GM12865 (cell line): ENCODE data around the gene PLA2G6.
"Not testable (repeated sequence)": the region's sequence is repeated elsewhere in the genome, so short reads cannot be mapped to it uniquely, and the experiment has no call there.

Source experiments
- DNase-seq: peaks from one replicate; pipeline ENCODE4 v3.0.0; 2010; ENCODE audit warnings: low read depth
- H3K4me3 ChIP-seq: 2 replicates; pipeline ENCODE4 v1.5.1; 2011; ENCODE audit warnings: mild to moderate bottlenecking, low read depth, low read length, control low read depth
- TF ChIP-seq, protein P1 (sequence below): IDR thresholded peaks from 2 replicates; pipeline ENCODE4 v1.5.1; 2011; ENCODE audit warnings: low read length, control low read depth, low read depth, inconsistent platforms; ENCODE audit not compliant: insufficient read depth; ENCODE audit errors: missing control alignments

PLA2G6 gene

DNA sequence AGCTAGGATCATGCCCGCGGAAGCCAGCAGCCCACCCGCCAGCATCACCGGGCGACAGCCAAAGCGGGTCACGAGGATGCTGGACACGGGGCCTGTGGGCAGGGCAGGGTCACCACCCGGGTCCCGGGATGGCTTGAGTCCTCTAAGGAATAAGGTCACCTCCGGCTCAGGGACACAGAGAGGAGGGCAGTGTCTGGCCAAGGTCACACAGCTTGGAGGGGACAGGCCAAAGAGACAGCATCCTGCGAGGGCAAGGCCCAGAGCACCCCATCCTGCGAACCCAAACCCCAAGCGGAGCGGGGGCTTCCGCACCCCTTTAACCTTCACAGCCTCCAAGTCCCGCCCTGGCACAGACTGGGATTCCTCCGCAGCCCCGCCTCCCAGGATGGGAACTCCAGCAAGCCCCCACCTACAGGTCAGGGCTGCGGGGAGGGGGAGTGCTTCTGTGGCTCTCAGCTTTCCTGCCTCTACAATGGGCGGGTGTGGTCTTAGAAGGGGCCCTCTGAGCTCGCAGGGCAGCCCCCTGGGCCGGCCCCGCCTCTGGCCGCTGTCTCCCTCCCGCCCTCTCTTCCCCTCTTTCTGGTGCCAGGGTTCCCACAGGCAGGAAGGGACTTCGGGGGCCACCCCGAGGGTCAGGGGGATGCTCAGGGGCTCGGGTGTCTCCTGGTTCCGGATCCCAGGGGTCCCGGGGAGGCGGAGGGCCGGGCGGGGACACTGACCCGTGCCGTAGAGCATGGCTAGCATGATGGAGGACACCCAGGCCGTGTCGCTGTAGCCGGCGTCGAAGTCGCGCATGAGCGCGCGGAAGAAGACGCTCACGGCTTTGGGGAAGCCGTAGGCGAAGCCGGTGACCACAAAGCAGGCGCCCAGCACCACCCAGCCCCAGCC lies 99.4 kb downstream of the PLA2G6 start:
- DNase-seq, result no peak
- no peak overlapping the region for H3K4me3 ChIP-seq
- TF ChIP-seq, protein P1, sequence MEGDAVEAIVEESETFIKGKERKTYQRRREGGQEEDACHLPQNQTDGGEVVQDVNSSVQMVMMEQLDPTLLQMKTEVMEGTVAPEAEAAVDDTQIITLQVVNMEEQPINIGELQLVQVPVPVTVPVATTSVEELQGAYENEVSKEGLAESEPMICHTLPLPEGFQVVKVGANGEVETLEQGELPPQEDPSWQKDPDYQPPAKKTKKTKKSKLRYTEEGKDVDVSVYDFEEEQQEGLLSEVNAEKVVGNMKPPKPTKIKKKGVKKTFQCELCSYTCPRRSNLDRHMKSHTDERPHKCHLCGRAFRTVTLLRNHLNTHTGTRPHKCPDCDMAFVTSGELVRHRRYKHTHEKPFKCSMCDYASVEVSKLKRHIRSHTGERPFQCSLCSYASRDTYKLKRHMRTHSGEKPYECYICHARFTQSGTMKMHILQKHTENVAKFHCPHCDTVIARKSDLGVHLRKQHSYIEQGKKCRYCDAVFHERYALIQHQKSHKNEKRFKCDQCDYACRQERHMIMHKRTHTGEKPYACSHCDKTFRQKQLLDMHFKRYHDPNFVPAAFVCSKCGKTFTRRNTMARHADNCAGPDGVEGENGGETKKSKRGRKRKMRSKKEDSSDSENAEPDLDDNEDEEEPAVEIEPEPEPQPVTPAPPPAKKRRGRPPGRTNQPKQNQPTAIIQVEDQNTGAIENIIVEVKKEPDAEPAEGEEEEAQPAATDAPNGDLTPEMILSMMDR, result no peak

DNA sequence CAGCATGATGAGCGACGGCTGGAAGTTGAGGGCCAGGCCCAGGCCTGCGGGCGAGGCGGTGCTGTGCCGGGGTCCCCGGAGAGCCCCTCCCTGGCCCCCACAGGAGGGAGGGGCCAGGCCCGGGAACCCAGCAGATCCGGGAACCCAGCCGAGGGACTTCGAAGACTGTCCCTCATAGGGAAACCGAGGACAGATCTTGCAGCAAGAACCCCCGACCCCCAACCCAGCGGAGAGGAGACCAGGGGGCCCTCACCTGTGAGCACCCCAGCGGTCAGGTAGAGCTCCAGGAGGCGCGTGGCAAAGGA lies 100.0 kb downstream of the PLA2G6 start:
- DNase-seq, result no peak
- H3K4me3 ChIP-seq, result no peak overlapping the region
- TF ChIP-seq, protein P1, result no peak

DNA sequence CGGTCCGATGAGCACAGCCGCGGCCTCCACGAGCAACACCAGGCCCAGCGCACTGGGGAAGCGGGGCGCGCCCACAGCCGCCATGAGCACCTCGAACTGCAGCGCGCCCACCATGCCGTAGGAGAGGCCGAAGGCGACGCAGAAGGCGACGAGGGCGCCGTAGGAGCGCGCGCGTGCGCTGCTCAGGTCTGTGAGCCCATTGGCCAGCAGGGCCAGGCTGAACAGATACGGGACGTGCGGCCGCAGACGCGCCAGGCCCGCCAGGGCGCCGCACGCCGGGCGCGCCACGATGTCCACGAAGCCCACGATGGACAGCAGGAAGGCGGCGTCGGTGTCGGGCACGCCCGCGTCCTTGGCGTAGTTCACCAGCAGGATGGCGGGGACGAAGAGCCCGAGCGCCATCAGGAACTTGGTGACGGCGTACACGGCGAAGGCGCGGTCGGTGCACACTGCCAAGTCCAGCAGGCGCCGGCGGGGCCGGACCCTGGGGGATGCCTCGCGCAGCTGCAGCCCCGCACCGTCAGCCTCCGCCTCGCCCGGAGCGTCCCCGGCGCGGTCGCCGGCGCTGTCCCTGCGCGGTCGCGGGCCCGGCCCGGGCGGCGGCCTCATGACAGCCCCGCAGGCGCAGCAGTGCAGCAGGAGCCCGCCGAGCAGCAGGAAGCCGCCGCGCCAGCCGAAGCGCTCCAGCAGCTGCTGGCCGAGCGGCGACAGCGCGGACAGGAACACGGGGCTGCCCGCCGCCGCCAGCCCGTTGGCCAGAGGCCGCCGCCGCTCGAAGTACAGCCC lies 100.6 kb downstream of the PLA2G6 start:
- no peak overlapping the region for H3K4me3 ChIP-seq
- TF ChIP-seq, protein P1, result no peak
- no peak for DNase-seq

DNA sequence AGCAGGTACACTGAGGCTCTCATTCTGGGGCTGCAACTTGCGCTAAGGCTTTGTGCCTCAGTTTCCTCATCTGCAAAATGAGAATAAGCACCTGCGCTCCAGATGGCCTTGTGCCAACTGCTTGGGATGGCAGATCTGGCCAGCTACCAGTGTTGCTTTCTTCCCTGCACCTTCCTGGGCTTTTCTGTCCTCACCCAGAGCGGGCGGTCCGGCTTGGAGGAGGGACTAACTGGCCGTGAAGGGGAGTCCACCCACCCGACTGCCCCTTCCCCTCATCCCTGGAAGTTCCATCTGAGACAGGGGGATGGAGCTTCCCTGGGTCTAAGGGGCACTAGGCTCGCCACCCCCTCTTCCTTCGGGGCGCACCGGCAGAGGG lies 101.2 kb downstream of the PLA2G6 start:
- no peak overlapping the region for H3K4me3 ChIP-seq
- TF ChIP-seq, protein P1, result no peak

DNA sequence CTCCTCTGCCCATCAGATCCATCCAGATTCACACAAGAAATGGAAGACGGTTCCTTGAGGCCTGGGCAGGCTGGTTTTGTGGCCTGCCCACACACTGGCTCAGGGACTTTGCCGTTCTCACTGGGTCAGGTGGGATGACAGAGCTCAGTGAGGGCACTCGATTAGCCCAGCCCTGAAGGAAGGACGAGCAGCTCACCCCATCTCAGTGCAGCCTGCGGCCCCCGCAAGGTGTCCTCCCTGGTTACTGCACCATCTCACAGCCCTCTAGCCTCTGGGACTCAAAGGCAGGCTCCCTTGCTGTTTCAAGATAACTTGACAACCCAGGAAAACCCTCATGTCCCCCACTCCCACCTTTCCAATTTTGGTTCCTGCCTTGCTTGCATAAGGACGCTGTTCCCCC lies 101.8 kb downstream of the PLA2G6 start:
- H3K4me3 ChIP-seq, result no peak overlapping the region
- TF ChIP-seq, protein P1, result no peak
- DNase-seq, result no peak

More for the DNA sequence above, 101.2 kb downstream of the PLA2G6 start:
- no peak for DNase-seq

DNA sequence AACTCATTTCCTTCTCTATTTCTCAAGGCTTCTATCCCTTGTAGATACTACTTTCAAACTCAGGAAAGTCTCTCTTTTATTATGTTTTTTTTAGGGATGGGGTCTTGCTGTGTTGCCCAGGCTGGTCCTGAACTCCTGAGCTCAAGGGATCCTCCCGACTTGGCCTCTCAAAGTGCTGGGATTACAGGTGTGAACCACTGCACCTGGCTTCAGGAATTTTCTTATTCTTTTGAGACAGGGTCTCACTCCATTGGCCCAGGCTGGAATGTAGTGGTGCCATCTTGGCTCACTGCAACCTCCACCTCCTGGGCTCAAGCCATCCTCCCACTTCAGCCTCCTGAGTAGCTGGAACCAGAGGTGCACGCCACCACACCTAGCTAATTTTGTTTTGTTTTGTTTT lies 102.4 kb downstream of the PLA2G6 start:
- not testable (repeated sequence) for H3K4me3 ChIP-seq, DNase-seq

DNA sequence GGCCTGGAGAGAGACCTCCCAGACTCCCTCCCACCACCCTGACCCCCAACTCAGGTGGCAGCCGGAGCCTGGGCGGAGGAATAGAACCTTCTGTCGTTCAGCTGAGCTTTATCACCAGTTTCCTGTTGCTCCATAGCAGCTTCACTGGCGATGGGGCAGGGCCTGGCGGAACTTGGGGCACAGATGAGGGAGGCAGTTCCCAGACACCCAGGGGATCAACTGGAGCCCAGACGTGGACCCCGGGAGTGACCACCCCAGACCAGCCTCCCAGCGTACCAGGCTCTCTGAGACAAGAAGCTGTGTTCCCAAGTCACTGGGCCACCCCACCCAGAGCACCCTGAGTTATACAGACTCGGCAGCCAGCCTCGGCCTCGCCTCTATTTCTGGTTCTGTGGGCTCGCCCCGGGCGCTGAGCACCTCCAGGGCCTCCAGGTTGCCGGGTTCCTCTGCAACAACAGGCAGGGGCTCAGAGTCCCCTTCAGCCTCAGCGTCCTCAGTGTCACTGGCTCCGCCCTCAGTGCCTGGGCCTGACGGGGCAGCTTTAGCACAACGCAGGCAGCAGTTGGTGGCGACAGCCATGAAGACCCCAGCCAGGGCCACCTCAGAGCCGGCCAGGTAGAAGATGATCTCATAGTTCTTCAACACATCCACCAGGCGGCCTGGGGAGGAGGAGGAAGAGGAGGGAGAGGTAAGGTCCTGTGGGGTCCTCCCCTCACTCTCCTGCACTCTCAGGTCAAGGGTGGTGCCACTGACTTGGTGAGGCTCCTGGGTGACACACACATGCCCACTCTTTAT lies 103.4 kb downstream of the PLA2G6 start:
- no peak overlapping the region for H3K4me3 ChIP-seq
- TF ChIP-seq, protein P1, result no peak

More for the DNA sequence above, 103.4 kb downstream of the PLA2G6 start:
- no peak for DNase-seq
